Measurements from ENCODE around the gene UAP1L1.
A peak's percentile ranks its signal among the peaks of the same experiment; 100 is the strongest.
"Not testable (repeated sequence)": the region's sequence is repeated elsewhere in the genome, so short reads cannot be mapped to it uniquely, and the experiment has no call there.

Gene UAP1L1, protein sequence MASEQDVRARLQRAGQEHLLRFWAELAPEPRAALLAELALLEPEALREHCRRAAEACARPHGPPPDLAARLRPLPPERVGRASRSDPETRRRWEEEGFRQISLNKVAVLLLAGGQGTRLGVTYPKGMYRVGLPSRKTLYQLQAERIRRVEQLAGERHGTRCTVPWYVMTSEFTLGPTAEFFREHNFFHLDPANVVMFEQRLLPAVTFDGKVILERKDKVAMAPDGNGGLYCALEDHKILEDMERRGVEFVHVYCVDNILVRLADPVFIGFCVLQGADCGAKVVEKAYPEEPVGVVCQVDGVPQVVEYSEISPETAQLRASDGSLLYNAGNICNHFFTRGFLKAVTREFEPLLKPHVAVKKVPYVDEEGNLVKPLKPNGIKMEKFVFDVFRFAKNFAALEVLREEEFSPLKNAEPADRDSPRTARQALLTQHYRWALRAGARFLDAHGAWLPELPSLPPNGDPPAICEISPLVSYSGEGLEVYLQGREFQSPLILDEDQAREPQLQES

DNA sequence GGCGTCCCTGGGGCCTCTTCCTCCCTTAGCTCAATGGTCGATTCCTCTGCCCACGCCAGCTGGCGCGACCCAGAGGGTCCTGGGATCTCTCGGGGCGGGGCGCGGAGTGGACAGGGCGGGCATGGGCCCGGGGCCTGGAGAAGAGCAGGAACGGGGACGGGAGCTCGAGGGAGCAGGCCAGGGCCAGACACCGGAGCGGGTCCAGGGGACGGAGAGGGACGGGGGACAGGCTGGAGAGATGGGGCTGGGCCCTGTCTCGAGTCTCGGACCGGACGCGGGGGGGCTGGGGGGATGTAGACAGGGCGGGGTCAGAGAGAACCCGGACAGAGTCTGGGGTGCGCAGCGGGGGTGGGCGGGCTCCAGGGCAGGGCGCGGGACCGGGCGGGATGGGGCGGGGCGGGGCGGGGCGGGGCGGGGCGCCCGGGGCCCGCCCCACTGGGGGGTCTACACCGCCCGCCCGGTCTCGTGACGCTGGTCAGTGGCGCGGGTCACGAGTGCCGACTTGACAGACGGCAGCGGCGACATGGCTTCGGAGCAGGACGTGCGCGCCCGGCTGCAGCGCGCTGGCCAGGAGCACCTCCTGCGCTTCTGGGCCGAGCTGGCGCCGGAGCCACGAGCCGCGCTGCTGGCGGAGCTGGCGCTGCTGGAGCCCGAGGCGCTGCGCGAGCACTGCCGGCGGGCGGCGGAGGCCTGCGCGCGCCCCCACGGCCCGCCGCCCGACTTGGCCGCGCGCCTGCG, at the start of gene UAP1L1:
Gene UAP1L1 (plus strand): TSS at position 508 of the 738 bp plus-strand sequence. CDS start 16 bp downstream, at position 524.
- Mint-ChIP-seq H3K36me3 (no peaks in the 10 kb centered on the region), H3K27me3 (no peaks in the 10 kb centered on the region), H3K9me3 (ENCODE audit: low read depth) (no peaks in the 10 kb centered on the region), H3K4me3 (peak within 1 kb of the TSS; percentile 74), H3K4me1 (ENCODE audit: low read depth) (peaks cover 5% of the 10 kb centered on the region), H3K27ac (no peak within 1 kb of the TSS)

DNA sequence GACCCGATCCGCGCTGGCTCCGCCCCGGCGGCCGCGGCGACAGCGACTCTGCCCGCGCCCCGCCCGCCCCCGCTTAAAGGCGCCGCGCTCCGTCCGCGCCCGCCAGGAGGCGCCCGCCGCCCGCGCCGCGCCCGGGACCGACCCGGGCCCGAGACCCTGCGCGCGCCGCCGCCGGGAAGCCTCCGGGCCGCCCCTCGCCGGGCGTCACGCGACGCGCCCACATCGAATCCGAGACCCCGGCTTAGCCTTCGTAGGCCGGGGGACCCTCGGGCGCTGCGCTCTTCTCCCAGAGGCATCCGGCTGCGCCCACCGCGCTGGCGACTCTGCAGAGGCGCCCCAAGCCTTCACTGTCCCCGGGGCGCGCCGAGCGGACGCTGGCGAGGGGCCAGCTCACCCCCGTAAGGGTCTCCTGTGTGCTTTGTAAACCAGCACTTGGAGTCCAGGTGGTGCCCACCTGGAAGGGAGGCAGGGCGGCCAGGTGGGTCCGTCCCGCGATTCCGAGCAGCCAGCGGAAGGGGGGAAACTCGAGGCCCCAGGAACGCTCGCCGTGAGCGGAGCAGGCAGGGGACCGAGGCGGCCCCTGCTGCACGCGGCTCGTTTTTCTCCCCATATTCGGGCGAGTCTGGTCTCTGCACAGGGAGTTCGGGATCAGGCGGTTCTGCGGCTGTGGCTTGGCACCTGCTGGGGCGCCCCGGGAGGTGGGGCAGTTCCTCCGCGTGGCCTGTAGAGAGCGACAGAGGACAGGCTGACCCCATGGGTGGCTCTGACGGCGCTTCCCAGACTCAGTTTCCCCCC, 48.9 kb upstream of the UAP1L1 start:
- Mint-ChIP-seq H3K9me3 (ENCODE audit: low read depth) (no peaks in the 10 kb centered on the region), H3K36me3 (no peaks in the 10 kb centered on the region), H3K27me3 (no peaks in the 10 kb centered on the region), H3K4me3 (peak overlapping the region; percentile 73), H3K27ac (no peak overlapping the region), H3K4me1 (ENCODE audit: low read depth) (peaks cover 37% of the 10 kb centered on the region)

DNA sequence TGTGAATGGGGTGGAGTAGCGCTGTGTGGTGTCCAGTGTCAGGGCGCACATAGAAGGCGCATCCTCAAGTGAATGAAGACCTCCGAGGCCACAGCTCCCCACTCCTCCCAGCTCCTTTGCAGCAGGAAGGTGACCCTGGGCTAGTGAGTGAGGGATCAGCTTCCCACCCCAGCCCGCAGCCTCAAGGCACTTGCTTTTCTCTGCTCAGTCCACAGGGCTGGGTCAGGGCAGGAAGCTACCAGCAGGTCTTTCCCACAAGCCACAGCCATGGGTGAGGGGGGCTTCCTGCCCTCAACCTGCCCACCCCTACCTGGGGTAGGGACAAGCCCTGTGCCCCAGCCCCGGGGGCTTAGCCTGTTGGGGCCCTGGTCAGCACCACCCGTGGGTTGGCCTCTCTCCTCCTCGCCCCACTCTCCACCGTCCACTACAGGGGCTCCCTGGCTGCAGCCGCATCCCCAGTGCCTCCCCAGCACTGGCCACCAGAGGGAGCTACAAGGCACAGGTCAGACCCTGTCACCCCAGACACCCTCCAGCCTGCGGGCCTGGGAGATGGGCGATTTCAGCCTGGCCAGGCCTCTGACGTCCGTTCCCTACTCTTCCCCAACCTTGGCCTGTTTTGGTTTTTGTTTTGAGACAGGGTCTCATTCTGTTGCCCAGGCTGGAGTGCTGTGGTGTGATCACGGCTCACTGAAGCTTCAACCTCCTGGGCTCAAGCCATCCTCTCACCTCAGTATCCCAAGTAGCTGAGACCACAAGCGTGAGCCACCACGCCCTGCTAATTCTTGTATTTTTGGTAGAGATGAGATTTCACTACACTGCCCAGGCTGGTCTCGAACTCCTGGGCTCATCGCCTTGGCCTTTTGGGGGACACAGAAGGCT, 48.0 kb upstream of the UAP1L1 start:
- Mint-ChIP-seq H3K27me3 (no peaks in the 10 kb centered on the region), H3K4me1 (ENCODE audit: low read depth) (peaks cover 40% of the 10 kb centered on the region), H3K4me3 (peak overlapping the region; percentile 75), H3K9me3 (ENCODE audit: low read depth) (no peaks in the 10 kb centered on the region), H3K36me3 (no peaks in the 10 kb centered on the region), H3K27ac (no peak overlapping the region)

DNA sequence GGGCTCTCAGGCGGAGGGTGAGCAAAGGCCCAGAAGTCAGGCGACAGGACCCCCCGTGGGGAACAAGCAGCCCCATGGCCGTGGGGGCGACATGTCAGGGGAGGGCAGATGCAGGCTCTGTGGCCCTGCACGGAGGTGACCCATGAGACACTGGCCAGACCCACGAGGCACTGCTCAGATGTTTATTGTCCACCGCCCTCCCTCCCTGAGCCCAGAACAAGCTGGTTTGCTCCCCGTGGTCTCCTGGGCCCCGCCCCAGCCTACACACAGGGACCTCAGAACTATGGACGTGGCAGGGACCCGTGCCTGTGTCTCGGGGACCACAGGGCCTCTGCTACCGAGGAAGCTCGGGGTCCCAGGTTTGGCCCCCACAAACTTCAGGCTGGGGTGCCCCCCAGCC, 47.3 kb upstream of the UAP1L1 start:
- H3K27me3 Mint-ChIP-seq: no peaks in the 10 kb centered on the region
- no peak overlapping the region for H3K27ac Mint-ChIP-seq
- no peaks in the 10 kb centered on the region for H3K9me3 Mint-ChIP-seq (ENCODE audit: low read depth)
- no peaks in the 10 kb centered on the region for H3K36me3 Mint-ChIP-seq
- peaks cover 46% of the 10 kb centered on the region for H3K4me1 Mint-ChIP-seq (ENCODE audit: low read depth)
- no peak overlapping the region for H3K4me3 Mint-ChIP-seq

DNA sequence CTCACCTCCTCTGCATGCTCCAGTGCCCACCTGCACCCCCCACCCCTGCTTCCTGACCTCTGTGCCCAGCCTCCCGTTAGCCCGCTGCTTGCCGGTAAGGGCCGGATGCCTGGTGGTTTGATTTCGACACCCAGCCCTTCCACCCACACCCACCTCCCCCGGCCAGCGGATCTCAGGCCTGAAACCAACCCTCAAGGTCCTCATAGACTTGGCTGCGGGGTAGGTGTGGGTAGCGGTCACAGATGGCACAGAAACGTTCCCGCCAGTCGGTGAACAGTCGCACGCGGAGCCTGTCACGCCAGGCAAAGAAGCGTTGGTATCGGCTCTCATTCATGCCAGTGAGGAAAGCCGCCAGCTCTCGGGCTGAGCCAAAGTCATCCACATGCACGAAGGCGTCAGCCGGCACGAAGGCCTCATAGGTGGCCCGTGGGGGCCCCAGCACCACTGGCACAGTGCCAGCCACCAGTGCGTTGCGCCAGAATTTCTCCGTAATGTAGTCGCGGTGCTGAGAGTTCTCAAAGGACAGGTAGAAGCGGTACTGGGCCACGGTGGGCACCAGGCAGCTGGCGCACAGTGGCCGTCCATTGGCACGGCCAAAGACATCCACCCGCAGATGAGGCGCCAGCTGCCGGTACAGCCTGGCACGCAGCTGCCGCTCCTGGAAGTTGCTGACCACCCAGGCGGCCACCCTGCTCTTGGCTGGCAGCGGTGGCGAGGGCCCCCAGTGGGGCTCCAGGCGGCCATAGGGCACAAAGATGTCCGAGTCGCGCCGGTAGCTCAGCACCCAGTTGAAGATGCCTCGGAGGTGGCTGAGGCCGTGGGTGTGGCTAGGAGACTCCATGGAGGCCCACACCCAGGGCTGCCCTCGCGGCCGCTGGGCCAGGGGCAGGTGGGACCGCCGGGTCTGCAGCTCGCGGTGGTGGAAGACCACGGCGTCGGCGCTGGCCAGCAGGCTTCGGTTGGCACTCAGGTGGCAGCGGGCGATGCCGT, 46.5 kb upstream of the UAP1L1 start:
- Mint-ChIP-seq H3K27me3 (no peaks in the 10 kb centered on the region), H3K4me1 (ENCODE audit: low read depth) (peaks cover 46% of the 10 kb centered on the region), H3K36me3 (no peaks in the 10 kb centered on the region), H3K9me3 (ENCODE audit: low read depth) (no peaks in the 10 kb centered on the region), H3K27ac (peak overlapping the region; percentile 68), H3K4me3 (peak overlapping the region; percentile 57)

DNA sequence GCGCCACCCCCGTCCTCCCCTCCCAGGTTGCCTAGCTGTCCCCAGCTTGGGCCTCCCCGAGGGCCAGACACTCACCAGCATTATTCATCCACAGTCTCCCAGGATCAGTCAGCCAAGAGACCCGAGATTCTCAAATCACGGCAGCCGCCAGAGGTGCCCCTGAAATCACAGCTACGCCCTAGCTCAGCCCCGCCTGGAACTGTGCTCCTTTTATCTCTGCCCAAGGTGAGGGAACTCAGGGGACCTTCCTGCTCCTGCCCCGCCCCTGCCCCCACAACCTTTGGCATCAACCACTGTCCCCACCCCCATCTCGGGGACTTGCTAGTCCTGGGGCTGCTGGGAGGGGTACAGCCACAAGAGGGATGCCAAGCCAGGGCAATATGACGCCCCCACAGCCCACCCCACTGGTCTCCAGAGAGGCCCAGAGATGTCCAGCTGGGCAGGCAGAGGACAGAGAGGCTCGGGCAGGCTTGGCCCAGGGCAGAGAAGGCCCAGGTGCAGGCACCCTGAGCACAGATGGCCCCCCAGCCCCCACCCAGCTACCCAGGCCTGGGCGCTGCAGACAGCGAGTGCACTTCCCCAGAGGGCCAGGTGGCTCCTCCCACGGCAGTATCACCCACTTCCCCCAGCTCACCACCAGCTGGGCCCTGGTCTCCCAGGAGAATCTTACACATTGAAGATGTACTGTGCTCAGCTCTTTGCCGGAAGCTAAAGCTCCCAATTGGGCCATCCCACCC, 45.2 kb upstream of the UAP1L1 start, which contains the start of gene FUT7:
Gene FUT7 (minus strand): TSS at position 185 of the 737 bp plus-strand sequence. CDS start 97 bp downstream, at position 88.
- no peaks in the 10 kb centered on the region for H3K36me3 Mint-ChIP-seq
- no peak within 1 kb of the TSS for H3K27ac Mint-ChIP-seq
- H3K4me1 Mint-ChIP-seq (ENCODE audit: low read depth): peaks cover 42% of the 10 kb centered on the region
- peak within 1 kb of the TSS; percentile 57 for H3K4me3 Mint-ChIP-seq
- H3K27me3 Mint-ChIP-seq: no peaks in the 10 kb centered on the region
- no peaks in the 10 kb centered on the region for H3K9me3 Mint-ChIP-seq (ENCODE audit: low read depth)

DNA sequence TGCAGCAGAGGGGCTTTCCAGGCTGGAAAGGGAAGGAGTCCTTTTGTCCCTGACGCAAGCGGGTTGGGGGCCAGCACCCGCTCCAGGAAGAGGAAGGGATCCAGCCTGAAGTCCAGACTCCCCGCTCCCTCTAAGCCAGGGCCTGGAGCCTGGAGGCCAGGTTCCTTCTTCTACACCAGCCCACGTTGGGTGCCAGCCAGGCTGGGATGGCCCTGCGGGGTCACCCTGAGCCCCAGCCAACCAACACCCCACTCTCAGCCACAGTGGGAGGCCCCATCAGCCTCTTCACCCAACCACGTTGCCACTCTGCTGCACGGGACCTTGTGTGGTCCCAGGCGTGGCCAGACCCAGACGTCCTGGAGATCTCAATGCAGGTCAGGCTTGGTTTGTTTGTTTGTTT, 44.5 kb upstream of the UAP1L1 start:
- H3K27me3 Mint-ChIP-seq: no peaks in the 10 kb centered on the region
- H3K36me3 Mint-ChIP-seq: no peaks in the 10 kb centered on the region
- peaks cover 39% of the 10 kb centered on the region for H3K4me1 Mint-ChIP-seq (ENCODE audit: low read depth)
- H3K9me3 Mint-ChIP-seq (ENCODE audit: low read depth): no peaks in the 10 kb centered on the region
- peak overlapping the region; percentile 23 for H3K4me3 Mint-ChIP-seq
- no peak overlapping the region for H3K27ac Mint-ChIP-seq

DNA sequence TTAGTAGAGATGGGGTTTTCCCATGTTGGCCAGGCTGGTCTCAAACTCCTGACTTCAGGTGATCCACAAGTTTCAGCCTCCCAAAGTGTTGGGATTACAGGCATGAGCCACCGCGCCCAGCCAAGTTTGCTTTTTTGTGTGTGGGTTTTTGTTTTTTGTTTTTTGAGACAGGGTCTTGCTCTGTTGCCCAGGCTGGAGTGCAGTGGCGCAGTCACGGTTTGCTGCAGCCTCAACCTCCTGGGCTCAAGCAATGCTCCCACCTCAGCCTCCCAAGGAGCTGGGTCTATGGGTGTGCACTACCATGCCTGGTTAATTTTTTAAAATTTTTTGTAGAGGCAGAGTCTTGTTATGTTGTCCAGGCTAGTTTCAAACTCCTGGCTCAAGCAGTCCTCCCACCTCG, 43.8 kb upstream of the UAP1L1 start:
- H3K27ac Mint-ChIP-seq; H3K27me3 Mint-ChIP-seq; H3K4me3 Mint-ChIP-seq; H3K36me3 Mint-ChIP-seq; H3K9me3 Mint-ChIP-seq (ENCODE audit: low read depth): not testable (repeated sequence)
- peaks cover 39% of the 10 kb centered on the region for H3K4me1 Mint-ChIP-seq (ENCODE audit: low read depth)

DNA sequence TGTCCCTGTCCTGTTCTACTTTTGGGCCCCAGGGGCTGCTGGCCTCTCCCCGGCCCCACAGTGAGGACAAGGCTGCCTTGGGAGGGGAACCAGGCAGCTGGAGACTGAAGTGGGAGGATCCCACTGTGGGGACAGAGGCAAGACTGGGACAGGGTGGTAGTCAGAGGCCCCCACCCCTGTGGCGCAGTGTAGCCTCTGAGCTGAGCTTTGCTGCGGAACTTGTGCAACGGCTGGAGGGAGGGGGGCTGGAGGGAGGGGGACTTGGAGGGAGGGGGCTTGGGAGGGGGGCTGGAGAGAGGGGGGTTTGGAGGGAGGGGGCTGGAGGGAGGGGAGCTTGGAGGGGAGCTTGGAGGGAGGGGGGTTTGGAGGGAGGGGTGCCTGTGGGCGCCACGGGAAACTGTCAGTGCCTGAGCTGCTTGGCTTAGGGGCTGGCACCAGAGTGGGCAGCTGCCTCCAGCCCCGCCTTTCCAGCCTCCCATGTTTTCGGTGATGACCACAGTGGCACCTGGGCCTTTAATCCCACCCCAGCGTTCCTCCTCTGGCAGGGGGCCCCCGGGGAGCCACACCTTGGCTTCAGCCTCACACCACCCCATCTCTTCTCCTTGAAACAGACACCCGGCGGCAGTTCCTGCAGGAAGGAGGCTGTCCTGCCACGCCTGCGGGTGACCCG, 43.1 kb upstream of the UAP1L1 start:
- Mint-ChIP-seq H3K27me3 (no peaks in the 10 kb centered on the region), H3K4me3 (peak overlapping the region; percentile 48), H3K27ac (peak overlapping the region; percentile 46), H3K9me3 (ENCODE audit: low read depth) (no peaks in the 10 kb centered on the region), H3K4me1 (ENCODE audit: low read depth) (peaks cover 37% of the 10 kb centered on the region), H3K36me3 (no peaks in the 10 kb centered on the region)

DNA sequence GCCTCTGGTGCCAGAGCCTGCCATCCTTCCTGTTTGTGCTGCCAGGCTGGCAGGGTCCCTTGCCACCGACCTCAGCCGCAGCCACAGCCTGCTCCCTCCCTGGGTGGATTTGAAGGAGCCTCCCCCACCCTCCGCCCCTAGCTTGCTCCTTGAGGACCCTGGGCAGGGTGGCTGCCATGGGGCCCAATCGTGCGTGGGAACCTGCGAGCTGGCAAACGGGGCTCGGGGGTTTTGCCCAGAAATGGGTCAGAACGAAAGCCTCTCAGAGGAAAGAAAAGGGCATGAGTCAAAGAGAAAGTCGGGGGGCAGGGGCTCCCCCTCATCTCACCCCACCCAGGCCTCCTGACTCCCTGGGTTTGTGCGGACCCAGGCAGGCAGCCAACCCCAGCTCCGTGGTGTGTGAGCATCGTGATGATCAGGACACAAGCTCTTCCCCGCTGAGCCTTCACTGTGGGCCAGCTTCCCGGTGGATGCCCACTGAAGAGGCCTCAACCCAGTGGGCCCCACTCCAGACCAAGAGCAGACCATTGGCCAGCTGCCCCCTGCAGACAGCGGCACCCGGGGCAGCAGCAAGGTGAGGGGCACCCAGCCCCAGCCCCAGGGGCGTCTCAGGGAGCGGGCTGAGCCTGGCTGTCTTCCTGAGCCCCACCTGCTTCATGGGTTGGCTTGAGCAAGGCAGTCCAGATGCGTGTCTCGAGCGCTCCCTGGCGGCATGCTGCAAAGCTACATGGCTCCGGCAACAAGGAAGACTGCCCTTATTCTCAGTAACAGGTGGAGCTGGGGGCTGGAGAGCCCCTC, 42.4 kb upstream of the UAP1L1 start:
- H3K4me1 Mint-ChIP-seq (ENCODE audit: low read depth): peaks cover 31% of the 10 kb centered on the region

DNA sequence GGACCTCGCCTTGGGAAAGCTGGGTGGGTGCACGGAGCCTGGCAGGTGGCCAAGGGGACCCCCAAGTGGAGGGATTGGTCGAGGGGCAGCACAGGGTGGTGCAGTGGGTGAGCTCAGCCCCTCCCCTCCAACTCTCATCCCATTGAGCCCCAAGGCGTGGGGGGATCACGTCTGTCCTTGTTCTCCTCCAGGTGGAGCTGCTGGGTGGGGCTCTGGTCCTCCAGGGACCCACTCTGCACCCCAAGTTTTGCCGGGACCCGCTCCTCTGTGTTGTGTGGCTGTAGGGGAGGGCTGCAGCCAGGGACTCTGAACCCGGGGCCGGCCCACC, 41.8 kb upstream of the UAP1L1 start:
- H3K27ac Mint-ChIP-seq: no peak overlapping the region
- no peaks in the 10 kb centered on the region for H3K9me3 Mint-ChIP-seq (ENCODE audit: low read depth)
- no peak overlapping the region for H3K4me3 Mint-ChIP-seq
- H3K27me3 Mint-ChIP-seq: no peaks in the 10 kb centered on the region
- peaks cover 27% of the 10 kb centered on the region for H3K4me1 Mint-ChIP-seq (ENCODE audit: low read depth)
- no peaks in the 10 kb centered on the region for H3K36me3 Mint-ChIP-seq

More for the DNA sequence above, 42.4 kb upstream of the UAP1L1 start:
- H3K27me3 Mint-ChIP-seq: no peaks in the 10 kb centered on the region
- no peaks in the 10 kb centered on the region for H3K9me3 Mint-ChIP-seq (ENCODE audit: low read depth)
- no peaks in the 10 kb centered on the region for H3K36me3 Mint-ChIP-seq
- H3K4me3 Mint-ChIP-seq: peak overlapping the region; percentile 48
- peak overlapping the region; percentile 46 for H3K27ac Mint-ChIP-seq

DNA sequence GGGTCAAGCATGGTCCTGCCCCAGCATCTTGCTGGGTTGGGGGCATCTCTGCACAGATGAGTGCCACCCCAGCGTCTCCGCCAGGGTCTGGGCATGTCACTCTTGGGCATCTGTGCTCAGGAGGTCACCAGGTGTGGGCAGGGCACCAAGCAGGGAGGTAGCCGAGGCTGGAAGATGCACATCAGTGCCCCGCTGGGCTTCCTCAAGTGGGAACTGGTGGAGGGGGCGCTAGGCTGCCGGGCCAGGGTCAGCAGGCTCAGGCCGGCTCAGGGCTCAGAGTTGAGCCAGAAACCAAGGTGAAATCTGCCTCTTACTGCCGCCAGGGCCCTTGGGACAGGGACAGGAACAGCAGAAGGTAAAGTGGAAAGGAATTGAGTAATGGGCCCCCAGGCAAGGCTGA, 41.4 kb upstream of the UAP1L1 start:
- H3K4me3 Mint-ChIP-seq: no peak overlapping the region
- no peaks in the 10 kb centered on the region for H3K27me3 Mint-ChIP-seq
- no peaks in the 10 kb centered on the region for H3K9me3 Mint-ChIP-seq (ENCODE audit: low read depth)
- no peak overlapping the region for H3K27ac Mint-ChIP-seq
- H3K36me3 Mint-ChIP-seq: no peaks in the 10 kb centered on the region
- H3K4me1 Mint-ChIP-seq (ENCODE audit: low read depth): peaks cover 22% of the 10 kb centered on the region
